NAMALWA (cell line): ENCODE measurements around the gene VMAC.

Experiments
- DNase-seq: peaks from one replicate; pipeline ENCODE4 v3.0.0-alpha.2; 2015; ENCODE audit warnings: low spot score

VMAC gene

GRCh38 chr19:5953030-5953589 is 48.4 kb downstream of the VMAC start:
- no peak for DNase-seq

- DNase-seq, result no peak
Measured at GRCh38 chr19:5953680-5954213, 49.1 kb downstream of the VMAC start.

GRCh38 chr19:5954293-5954692 is 49.6 kb downstream of the VMAC start:
- no peak for DNase-seq

- DNase-seq, result no peak
Measured at GRCh38 chr19:5955636-5955935, 50.9 kb downstream of the VMAC start.

- DNase-seq, result no peak
Measured at GRCh38 chr19:5956323-5956722, 51.7 kb downstream of the VMAC start.

GRCh38 chr19:5956728-5957127 is 52.1 kb downstream of the VMAC start:
- DNase-seq, result no peak

- no peak for DNase-seq
Measured at GRCh38 chr19:5957170-5957569, 52.5 kb downstream of the VMAC start.

GRCh38 chr19:5958074-5958850 is 53.6 kb downstream of the VMAC start:
- no peak for DNase-seq

GRCh38 chr19:5958851-5959122 is 54.1 kb downstream of the VMAC start:
- no peak for DNase-seq

GRCh38 chr19:5959260-5960004 is 54.8 kb downstream of the VMAC start:
- DNase-seq, result no peak
